ENCODE data around the gene INHBE.

- no peak for TF ChIP-seq TAF1 (IDR thresholded peaks at IDR 0.05; ENCODE audit: borderline replicate concordance, low read depth, low read length)
- TF ChIP-seq POLR2A (IDR thresholded peaks at IDR 0.05; ENCODE audit: low read depth, low read length): no peak; the same call in 1 of the 2 replicates
These were observed 14.4 kb downstream of the INHBE start for GRCh38 chr12:57469296-57470164.
